ENCODE results near the gene FGF14. TPM values are rescaled to one million over a fixed set of nuclear protein-coding genes. Genes with fewer than 3 reads are reported as not detected.

The FGF14 gene
- total and polyA plus RNA-seq, 2 donors (not counting 3 experiments of a cell fraction or from before 2014, with no cell fraction given) = not detected

DNA sequence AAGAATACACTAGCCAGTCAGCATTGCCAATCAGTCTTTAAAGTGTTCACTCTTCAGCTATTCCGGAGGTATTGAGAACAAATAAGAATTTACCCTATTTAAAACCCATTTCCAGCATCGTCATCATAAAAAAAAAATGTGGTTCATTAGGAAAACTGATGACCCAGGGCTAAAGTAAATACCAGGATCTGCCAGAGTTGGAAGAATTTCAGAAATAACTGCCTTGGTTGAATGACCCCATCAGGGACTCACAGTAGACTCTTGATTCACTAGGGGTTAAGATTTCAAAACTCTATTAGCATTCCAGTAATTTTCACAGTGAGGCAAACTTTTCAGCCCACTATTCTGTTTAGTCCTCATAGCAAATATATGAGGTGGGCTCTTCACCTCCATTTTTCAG, 572.4 kb downstream of the FGF14 start:
- H3K79me2 ChIP-seq (ENCODE audit: control insufficient read depth, insufficient read depth, low read length) = no peaks in the 10 kb centered on the region
- no peak for FAIRE-seq
- H3K4me2 ChIP-seq (ENCODE audit: insufficient read depth, low read length) = no peak overlapping the region
- H3K27me3 ChIP-seq (ENCODE audit: control insufficient read depth in 2 of 2, insufficient read depth in 2 of 2, low read length in 2 of 2) = peaks cover 4 to 5% of the 10 kb centered on the region in 2 experiments
- ChIA-PET CTCF (no interaction called here), POLR2A (no interaction called here)
- H3K4me1 ChIP-seq (ENCODE audit: control insufficient read depth, extremely low read depth, insufficient read depth, low read length) = no peaks in the 10 kb centered on the region
- dilution Hi-C loops (cut with MboI; ENCODE audit: extremely low pct_ligation_motif_present, low sequenced_read_pairs) (no loop called here), intact Hi-C loops (cut with micrococcal nuclease) (no loop called here)
- no peak for DNase-seq (ENCODE audit: low read depth, low spot score)
- no TSS peak for BruUV-seq (replicated peaks)
- H3K9ac ChIP-seq (replicated peaks; ENCODE audit: extremely low read depth, insufficient read depth, low read length) = no peak overlapping the region
- no peaks in the 10 kb centered on the region for H3K9me3 ChIP-seq (replicated peaks; ENCODE audit: control insufficient read depth, insufficient read depth, low read length)
- H3K4me3 ChIP-seq (replicated peaks in 1 of 3; ENCODE audit: insufficient read depth in 1 of 3, low read depth in 1 of 3, low read length in 3 of 3) = no peak overlapping the region
- no peaks in the 10 kb centered on the region for H3K36me3 ChIP-seq (ENCODE audit: control insufficient read depth in 2 of 2, extremely low read depth in 1 of 2, insufficient read depth in 2 of 2, low read length in 2 of 2)
- TF ChIP-seq MYC (IDR thresholded peaks at IDR 0.05; ENCODE audit: low read depth, low read length) (no peak), MAX (IDR thresholded peaks at IDR 0.05; ENCODE audit: insufficient read depth, insufficient read length) (no peak), JUN (IDR thresholded peaks at IDR 0.05; ENCODE audit: borderline replicate concordance, insufficient read depth, insufficient read length, low read depth) (no peak), EZH2 (IDR thresholded peaks at IDR 0.05; ENCODE audit: borderline replicate concordance, low read depth, low read length, severe bottlenecking) (no peak), GATA2 (IDR thresholded peaks at IDR 0.05; ENCODE audit: insufficient read depth, insufficient read length, low read depth, low read length) (no peak), POLR2A (IDR thresholded peaks at IDR 0.05; ENCODE audit: low read depth, low read length) (no peak), FOS (IDR thresholded peaks at IDR 0.05; ENCODE audit: borderline replicate concordance, insufficient read depth, low read length) (no peak)
- TF ChIP-seq, protein P1, sequence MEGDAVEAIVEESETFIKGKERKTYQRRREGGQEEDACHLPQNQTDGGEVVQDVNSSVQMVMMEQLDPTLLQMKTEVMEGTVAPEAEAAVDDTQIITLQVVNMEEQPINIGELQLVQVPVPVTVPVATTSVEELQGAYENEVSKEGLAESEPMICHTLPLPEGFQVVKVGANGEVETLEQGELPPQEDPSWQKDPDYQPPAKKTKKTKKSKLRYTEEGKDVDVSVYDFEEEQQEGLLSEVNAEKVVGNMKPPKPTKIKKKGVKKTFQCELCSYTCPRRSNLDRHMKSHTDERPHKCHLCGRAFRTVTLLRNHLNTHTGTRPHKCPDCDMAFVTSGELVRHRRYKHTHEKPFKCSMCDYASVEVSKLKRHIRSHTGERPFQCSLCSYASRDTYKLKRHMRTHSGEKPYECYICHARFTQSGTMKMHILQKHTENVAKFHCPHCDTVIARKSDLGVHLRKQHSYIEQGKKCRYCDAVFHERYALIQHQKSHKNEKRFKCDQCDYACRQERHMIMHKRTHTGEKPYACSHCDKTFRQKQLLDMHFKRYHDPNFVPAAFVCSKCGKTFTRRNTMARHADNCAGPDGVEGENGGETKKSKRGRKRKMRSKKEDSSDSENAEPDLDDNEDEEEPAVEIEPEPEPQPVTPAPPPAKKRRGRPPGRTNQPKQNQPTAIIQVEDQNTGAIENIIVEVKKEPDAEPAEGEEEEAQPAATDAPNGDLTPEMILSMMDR (IDR thresholded peaks at IDR 0.05; ENCODE audit: extremely low read depth in 1 of 2, insufficient read depth in 1 of 2, low read depth in 1 of 2, low read length in 2 of 2) = no peak
- no peaks in the 10 kb centered on the region for H3K9me1 ChIP-seq (replicated peaks; ENCODE audit: control insufficient read depth, extremely low read depth, insufficient read depth, low read length)
- no peak overlapping the region for H3K27ac ChIP-seq (ENCODE audit: insufficient read depth, low read depth, low read length)
- no peaks in the 10 kb centered on the region for H4K20me1 ChIP-seq (replicated peaks; ENCODE audit: control insufficient read depth, extremely low read depth, insufficient read depth, low read length)
- H2AFZ ChIP-seq (ENCODE audit: low read depth, low read length) = no peak overlapping the region
